WTC11 (cell line): Measurements from ENCODE around the gene SH3GL2.

Experiments used
- E2F4 ChIP-seq: sonication (generic); formaldehyde crosslinking; IDR thresholded peaks from 2 replicates; pipeline ENCODE4 v1.8.1; 2022; ENCODE audit warnings: low read depth, mild to moderate bottlenecking, moderate library complexity, missing genetic modification reagents, borderline replicate concordance
- ETV6 ChIP-seq: sonication (generic); formaldehyde crosslinking; IDR thresholded peaks from 2 replicates; pipeline ENCODE4 v1.8.1; 2022; ENCODE audit warnings: mild to moderate bottlenecking, missing genetic modification reagents
- JUN ChIP-seq: sonication (generic); formaldehyde crosslinking; IDR thresholded peaks from 2 replicates; pipeline ENCODE4 v1.8.0; 2023; ENCODE audit warnings: mild to moderate bottlenecking, missing genetic modification reagents
- NR1H2 ChIP-seq: sonication (generic); formaldehyde crosslinking; IDR thresholded peaks from 2 replicates; pipeline ENCODE4 v1.9.0; 2021; ENCODE audit warnings: mild to moderate bottlenecking, moderate library complexity, missing genetic modification reagents
- TP53 ChIP-seq: sonication (generic); formaldehyde crosslinking; IDR thresholded peaks from 2 replicates; pipeline ENCODE4 v1.8.1; 2023; ENCODE audit warnings: mild to moderate bottlenecking, missing genetic modification reagents
- ZNF317 ChIP-seq: sonication (generic); formaldehyde crosslinking; IDR thresholded peaks from 2 replicates; pipeline ENCODE4 v1.8.1; 2023; ENCODE audit warnings: low read depth, mild to moderate bottlenecking, moderate library complexity, missing genetic modification reagents, borderline replicate concordance
- TF ChIP-seq, protein P1 (sequence below): fragments of 200-600 bp; IDR thresholded peaks from 2 replicates; pipeline ENCODE4 v1.8.0; 2022; ENCODE audit warnings: antibody characterized with exemption
- TF ChIP-seq, protein P2 (sequence below): fragments of 250-450 bp; sonication (Bioruptor Pico); IDR thresholded peaks from 2 replicates; pipeline ENCODE4 v2.1.2; 2022; ENCODE audit warnings: mild to moderate bottlenecking, moderate library complexity
- TF ChIP-seq, protein P3 (sequence below): sonication (generic); formaldehyde crosslinking; IDR thresholded peaks from 2 replicates; pipeline ENCODE4 v1.8.0; 2022; ENCODE audit warnings: mild to moderate bottlenecking, missing genetic modification reagents
- TF ChIP-seq, protein P4 (sequence below): sonication (generic); formaldehyde crosslinking; IDR thresholded peaks from 2 replicates; pipeline ENCODE4 v1.8.1; 2023; ENCODE audit warnings: mild to moderate bottlenecking, missing genetic modification reagents, moderate library complexity

- TF ChIP-seq, protein P1, sequence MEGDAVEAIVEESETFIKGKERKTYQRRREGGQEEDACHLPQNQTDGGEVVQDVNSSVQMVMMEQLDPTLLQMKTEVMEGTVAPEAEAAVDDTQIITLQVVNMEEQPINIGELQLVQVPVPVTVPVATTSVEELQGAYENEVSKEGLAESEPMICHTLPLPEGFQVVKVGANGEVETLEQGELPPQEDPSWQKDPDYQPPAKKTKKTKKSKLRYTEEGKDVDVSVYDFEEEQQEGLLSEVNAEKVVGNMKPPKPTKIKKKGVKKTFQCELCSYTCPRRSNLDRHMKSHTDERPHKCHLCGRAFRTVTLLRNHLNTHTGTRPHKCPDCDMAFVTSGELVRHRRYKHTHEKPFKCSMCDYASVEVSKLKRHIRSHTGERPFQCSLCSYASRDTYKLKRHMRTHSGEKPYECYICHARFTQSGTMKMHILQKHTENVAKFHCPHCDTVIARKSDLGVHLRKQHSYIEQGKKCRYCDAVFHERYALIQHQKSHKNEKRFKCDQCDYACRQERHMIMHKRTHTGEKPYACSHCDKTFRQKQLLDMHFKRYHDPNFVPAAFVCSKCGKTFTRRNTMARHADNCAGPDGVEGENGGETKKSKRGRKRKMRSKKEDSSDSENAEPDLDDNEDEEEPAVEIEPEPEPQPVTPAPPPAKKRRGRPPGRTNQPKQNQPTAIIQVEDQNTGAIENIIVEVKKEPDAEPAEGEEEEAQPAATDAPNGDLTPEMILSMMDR = no peak
- TF ChIP-seq TP53 (CRISPR knock-in tag) = no peak
- no peak for TF ChIP-seq ETV6 (CRISPR knock-in tag)
- no peak for TF ChIP-seq JUN (CRISPR knock-in tag)
- no peak for TF ChIP-seq NR1H2 (CRISPR knock-in tag)
- no peak for TF ChIP-seq E2F4
- TF ChIP-seq, protein P2, sequence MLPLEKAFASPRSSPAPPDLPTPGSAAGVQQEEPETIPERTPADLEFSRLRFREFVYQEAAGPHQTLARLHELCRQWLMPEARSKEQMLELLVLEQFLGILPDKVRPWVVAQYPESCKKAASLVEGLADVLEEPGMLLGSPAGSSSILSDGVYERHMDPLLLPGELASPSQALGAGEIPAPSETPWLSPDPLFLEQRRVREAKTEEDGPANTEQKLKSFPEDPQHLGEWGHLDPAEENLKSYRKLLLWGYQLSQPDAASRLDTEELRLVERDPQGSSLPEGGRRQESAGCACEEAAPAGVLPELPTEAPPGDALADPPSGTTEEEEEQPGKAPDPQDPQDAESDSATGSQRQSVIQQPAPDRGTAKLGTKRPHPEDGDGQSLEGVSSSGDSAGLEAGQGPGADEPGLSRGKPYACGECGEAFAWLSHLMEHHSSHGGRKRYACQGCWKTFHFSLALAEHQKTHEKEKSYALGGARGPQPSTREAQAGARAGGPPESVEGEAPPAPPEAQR = no peak
- TF ChIP-seq, protein P3, sequence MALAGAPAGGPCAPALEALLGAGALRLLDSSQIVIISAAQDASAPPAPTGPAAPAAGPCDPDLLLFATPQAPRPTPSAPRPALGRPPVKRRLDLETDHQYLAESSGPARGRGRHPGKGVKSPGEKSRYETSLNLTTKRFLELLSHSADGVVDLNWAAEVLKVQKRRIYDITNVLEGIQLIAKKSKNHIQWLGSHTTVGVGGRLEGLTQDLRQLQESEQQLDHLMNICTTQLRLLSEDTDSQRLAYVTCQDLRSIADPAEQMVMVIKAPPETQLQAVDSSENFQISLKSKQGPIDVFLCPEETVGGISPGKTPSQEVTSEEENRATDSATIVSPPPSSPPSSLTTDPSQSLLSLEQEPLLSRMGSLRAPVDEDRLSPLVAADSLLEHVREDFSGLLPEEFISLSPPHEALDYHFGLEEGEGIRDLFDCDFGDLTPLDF = no peak
- TF ChIP-seq ZNF317 (CRISPR knock-in tag) = no peak
- TF ChIP-seq, protein P4, sequence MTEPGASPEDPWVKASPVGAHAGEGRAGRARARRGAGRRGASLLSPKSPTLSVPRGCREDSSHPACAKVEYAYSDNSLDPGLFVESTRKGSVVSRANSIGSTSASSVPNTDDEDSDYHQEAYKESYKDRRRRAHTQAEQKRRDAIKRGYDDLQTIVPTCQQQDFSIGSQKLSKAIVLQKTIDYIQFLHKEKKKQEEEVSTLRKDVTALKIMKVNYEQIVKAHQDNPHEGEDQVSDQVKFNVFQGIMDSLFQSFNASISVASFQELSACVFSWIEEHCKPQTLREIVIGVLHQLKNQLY (CRISPR knock-in tag) = no peak
These were observed 204.4 kb downstream of the SH3GL2 start for GRCh38 chr9:17783227-17783626.
